ENCODE results near the gene MSI2.
"Not testable (repeated sequence)": the region's sequence is repeated elsewhere in the genome, so short reads cannot be mapped to it uniquely, and the experiment has no call there.

MSI2 gene

DNA sequence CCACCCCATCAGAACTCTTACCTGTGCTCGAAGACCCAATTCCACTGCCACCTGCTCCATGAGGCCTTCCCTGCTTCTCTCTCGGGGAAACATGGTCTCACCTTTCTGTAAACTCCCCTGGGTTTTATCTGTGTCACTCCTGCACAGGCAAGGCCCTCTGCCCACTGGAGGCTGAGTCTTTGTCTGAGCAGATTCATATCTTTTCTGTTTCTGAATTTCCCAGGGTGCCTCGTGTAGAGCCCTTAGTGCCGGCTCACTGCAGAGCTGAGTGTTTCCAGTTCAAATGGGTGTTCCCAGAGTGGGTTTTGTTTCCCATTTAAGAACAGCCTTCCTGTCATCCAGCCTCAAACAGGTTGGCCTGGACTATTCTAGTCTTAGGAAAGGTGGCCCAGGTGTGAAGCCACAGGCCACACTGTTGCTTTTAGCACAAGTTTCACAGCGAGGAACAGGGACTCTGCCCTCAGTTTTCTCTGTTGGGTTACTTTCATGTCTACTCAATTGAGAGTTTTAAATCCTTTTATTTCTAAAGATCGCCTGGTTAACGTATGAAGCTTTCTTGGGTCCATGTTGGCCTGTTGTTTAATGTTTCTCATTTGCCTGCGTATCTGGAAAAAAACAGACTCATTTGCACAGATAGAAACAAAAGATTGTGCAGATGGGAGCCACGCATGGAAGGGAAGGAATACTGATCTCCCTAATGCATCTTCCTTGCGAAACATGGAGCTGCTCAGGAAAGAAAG lies 228.7 kb downstream of the MSI2 start:
- DNase-seq (ENCODE audit: low read depth) = no peak

DNA sequence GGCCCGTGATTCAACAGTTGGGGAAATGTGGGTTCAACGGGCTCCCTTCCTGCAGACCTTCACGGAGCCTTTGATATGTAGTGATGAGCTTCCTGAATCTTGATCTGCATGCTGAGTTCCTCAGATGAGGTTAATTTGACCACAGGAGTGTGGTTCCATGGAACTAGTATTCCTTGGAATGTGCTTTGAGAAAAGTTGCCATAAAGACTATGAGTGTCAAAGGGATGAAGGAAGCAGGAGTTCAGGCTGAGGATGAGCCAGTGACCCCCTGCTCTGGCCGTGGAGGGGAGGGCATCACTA lies 229.2 kb downstream of the MSI2 start:
- no peak for DNase-seq (ENCODE audit: low read depth)

DNA sequence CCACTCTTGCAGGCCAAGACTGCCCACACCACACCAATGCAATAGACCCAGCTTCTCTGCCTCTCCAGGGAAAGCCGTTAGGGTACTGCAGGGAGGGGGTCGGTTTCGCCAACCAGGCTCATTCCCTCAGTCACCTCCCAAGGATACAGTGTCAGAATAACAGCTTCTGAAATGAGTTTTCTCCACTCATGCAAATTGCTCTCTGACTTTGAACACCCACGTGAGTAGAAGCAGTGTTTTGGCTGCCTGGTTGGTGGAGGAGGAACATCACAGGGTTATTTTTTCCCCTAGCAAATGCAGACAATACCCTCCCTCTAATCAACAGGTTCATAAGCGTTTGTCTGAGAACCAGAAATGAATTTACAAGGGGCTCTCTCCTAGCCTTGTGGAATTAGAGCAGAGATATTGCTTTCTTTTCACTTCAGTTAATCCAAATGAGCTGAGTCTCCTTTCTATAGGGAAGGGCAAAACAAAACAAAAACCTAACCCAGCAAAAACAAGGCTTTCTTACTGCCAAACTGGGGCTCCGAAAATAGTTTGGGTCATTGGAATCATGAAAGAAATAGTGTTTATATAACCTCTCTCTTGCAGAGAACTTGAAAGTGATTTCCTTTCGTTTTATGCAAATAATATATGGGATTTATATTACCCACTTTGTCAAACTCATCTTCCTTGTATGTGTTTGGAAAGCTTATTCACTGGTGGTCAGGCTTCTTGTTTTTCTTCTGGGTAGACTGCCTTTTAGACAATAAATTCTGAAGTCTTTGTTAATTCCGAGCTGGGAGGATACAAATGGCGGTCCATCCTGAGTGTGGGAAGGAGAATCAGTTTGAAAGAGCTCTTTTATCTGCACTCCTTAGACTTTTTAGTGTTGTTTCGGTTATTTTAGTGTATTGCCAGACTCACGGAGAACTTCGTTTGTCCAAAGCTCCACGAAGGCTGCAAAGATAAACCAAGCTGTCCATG lies 229.9 kb downstream of the MSI2 start:
- no peak for DNase-seq (ENCODE audit: low read depth)

DNA sequence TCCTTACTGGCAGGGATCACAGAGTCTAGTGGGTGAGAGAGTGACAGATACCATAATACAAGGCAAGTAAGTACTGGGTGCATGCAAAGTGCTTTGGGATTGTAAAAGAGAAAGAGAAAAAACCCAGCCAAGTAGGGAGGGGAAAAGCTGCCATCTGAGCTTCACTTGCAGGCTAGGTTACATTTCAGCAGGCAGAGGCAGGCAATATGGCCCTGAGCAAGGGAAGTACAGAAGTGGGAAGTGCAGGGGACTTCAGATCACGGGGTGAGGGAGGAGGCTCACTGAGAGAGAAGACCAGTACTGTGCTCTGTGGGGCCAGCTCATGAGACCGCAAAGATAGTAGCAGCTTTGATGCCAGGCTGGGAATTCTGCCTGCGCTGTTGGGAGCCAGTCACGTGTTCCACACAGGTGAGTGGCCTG lies 230.6 kb downstream of the MSI2 start:
- DNase-seq (ENCODE audit: low read depth) = no peak

DNA sequence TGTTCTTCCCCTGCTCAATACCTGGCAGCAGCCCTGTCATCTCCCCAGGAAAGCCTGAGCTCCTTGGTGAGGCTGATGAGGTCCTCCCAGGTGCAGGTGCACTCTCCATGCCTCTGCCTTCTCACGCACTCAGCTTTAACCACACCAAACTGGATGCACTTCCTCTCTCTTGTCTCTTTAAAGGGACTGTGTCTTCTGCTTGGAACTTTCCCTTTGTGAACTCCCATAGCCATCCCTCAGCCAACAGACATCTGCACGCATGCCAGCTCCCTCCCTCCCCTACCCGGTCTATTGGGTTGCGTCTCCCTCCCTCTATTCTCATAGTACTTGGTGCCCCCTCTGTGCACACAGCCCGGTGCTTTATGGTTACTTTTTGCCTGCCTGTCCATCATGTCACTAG lies 231.2 kb downstream of the MSI2 start:
- DNase-seq (ENCODE audit: low read depth) = no peak

DNA sequence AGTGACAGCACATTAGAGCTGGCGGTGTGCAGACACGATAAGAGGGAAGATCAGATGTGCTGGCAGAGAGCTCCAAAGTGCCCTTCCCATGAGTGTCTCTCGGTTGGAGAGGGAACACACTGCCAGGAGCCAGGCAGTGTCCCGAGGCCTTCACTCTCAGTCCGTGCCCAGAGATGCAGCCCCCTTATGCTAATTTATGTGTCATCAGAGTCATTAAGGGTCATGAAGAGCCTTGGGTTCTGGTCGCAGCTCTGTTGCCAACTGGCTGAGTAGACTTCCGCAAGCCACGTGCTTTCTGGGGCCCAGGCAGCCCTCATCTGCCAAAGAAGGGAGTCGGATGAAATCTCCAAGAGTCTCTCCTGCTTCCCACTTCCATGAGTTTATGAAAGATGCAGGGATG lies 232.5 kb downstream of the MSI2 start:
- DNase-seq (ENCODE audit: low read depth) = no peak

DNA sequence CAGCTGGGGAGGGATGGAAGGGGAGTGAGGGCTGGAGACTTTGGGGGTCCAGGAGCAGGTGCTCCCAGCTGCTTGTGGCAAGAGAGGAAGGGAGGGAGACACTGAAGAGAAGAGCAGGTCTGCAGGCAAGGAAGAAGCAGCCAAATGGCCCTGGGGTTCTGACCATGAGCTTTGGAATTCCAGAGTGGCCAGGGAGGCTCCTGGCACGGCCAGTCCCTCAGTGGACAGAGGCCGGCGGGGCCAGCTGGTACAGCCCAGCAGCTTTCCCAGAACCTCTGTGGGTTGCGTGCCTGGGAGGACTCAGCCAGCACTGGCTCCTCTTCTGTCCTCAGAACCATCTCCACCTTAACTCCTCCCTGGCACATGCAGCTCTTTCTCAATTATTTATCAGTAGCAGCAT lies 233.0 kb downstream of the MSI2 start:
- no peak for DNase-seq (ENCODE audit: low read depth)

DNA sequence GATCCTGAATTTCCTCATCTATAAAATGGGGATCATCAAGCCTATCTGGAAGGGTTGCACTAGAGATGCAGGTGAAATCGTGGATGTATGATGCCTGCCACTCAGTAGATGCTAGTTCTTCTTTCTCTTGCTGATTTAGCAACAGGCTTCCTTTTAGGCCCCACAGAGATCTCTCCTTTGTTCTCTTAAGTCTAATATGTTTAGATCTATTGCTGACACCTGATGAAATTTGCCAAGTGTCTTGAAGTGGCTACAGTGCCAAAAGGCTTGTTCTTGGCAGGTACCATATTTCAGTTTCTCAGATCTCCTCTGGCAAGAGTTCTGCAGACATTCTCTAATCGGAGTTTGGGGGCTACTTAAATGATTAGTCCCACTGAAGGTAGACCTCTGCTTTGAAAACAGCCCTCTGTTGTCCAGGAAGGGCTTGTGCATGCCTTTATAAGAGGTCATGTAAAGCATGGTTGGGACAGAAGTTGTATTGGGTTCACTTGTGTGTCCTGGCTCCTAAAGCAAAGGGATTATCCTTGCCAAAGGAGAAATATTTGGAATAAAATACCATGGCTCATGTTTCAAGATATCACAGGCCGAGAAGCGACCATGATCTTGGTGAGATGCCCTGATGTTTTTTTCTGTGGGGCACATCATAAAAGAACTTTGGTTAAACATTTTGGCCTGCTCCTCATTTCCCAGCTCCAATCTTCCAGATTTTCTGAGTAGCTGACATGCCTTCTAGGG lies 234.0 kb downstream of the MSI2 start:
- DNase-seq (ENCODE audit: low read depth) = no peak

DNA sequence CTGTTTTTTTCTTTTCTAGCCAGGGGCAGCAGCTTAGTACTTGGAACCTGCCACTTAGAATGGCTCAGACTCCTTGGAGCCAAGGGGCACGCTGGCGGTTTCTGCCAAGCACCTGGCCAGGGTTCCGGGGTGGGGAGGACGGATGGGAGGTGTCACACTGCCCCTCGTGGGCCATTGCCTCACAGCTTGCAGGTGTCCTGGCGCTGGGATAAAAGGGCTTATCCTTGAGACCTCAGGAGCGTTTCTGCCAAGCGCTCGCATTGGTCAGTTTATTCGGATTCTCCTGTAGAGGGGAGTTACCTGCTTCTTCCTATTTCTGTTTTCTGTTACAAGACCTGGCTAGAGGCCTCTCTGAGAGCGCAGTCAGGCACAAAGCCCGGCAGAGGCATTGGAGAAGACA lies 234.6 kb downstream of the MSI2 start:
- no peak for DNase-seq (ENCODE audit: low read depth)

DNA sequence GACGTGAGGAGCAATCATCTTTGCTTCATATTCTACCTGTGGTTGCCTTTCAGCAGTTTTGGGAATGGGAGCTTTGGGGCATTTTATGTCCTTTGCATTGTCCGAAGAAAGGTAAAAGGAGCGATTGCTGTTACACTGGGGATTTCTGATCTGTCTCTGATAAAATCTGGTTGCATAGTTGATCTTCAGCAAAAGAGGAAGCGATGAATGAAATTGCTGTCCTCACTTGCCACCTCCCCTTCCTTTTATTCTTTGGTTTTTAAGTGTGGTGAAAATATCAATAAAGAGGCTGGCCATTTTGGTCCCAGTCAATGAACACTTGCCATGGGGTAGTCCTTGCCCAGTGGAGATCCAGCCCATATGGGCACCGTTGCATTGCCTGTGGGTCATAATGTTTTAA lies 236.8 kb downstream of the MSI2 start:
- no peak for DNase-seq (ENCODE audit: low read depth)

DNA sequence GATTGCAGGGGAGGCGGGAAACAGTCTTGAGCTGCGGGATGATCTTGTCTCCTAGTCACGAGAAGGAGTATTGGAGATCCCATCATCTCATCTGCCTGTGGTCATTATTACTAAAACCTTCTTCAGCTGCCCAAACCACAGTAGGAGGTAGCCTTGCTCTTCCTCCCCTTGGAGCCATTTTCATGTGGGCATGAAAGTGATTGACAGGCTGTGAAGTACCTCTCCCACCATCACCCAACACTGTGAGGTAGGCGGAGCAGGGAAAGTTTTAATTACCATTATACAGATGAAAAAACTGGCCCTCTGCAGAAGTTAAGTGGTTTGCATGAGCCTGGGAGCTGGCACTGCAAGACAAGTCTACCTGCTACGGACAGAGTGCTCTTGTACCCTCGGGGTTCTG lies 237.3 kb downstream of the MSI2 start:
- DNase-seq (ENCODE audit: low read depth) = no peak

DNA sequence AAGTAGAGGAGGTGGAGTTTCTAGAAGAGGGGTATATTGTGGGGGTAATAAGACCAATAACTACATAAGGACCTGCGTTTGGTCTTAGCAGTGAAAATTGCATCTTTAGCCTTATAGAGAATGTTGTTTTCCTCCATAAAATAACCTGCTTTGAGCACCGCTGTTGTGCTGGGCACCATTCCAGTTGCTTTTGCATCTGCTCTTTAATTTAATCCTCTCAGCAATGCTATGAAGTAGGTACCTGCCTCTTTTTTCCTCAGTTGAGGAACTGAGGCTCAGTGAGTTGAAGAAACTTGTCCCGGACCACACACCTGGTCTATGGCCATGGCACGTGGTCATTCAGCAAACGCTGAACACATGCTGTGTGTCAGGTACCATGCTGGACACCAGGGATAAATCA lies 238.1 kb downstream of the MSI2 start:
- no peak for DNase-seq (ENCODE audit: low read depth)

DNA sequence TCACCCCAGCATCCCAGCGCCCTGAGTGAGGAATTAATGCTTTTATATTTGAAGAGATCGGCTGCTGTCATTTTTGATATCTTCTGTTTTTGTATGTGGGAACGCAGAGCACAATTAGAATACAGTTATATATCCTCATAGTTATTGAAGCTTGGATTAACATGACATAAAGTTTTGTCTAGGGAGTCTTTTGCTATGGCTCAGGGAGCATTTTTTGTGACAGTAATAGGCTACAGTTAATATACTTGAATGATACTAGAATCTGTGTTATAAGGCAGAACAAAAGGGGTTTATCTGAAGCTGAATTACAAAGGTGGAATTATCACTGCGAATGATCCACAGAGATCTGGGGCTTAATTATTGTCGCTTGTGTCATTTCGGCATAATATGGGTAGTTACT lies 239.4 kb downstream of the MSI2 start:
- no peak for DNase-seq (ENCODE audit: low read depth)

DNA sequence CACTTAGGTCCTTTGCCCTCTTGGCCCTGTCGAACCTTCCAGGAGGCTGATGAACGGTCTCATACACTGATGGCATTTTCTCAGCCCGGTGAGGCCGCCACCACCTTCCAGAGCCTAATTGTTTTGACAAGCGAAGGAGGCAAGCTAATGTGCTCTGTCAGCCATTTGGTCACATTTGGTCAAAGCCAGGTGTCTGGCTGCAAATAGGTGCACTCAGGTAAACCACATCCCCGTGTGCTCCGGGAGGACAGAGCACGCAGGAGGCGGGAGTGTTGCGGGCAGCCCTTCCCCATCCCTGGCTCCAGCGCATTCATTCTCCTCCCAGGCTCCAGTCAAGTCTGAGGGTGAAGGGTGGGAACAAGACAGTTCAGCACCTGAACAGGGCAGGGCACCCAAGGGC lies 240.1 kb downstream of the MSI2 start:
- DNase-seq (ENCODE audit: low read depth) = no peak

DNA sequence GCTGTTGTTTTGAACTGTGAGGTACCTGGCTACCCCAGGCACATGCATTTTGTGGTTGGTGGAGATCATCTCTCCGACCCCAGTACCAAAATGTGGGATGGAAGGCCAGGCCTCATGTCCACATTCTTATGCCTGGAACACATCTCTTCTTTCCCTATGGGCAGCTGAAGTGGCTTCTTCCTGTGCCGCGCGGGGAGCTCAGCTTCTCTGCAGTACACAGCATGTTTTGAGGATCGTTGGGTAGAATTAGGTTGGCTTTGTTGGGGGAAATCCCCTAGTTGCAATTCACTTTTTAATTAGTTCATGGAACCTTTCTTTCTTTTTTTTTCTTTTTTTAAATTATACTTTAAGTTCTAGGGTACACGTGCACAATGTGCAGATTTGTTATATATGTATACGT lies 242.1 kb downstream of the MSI2 start:
- no peak for DNase-seq (ENCODE audit: low read depth)

DNA sequence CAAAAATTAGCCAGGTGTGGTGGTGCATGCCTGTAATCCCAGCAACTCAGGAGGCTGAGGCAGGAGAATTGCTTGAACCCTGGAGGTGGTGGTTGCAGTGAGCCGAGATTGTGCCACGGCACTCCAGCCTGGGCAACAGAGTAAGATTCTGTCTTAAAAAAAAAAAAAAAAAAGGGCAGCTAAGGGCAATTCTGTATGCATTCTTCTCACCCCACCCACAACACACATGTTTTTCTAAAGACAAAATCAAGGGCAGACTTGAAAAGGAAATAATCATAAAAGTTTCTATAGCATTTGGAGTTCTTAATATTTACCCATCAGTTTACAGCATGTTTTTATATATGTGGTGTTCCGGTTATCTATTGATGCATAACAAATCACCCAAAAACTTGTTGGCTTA lies 242.9 kb downstream of the MSI2 start:
- DNase-seq (ENCODE audit: low read depth) = not testable (repeated sequence)

DNA sequence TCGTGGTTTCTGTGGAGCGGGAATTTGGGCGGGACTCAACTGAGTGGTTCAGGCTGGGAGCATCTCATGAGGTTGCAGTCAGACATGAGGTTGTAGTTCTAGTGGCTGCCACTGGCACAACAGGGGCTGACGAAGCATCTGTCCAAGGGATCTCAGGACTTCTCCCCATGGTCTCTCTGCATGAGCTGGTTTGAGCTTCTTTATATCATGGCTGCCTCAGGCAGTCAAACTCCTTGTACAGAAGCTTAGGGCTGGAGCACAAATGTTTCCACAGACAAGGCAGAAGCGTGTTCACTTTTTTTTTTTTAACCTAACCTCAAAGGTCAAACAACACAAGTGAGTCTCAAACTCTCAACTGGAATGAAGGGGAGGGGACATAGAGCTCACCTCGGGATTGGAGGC lies 243.3 kb downstream of the MSI2 start:
- no peak for DNase-seq (ENCODE audit: low read depth)

DNA sequence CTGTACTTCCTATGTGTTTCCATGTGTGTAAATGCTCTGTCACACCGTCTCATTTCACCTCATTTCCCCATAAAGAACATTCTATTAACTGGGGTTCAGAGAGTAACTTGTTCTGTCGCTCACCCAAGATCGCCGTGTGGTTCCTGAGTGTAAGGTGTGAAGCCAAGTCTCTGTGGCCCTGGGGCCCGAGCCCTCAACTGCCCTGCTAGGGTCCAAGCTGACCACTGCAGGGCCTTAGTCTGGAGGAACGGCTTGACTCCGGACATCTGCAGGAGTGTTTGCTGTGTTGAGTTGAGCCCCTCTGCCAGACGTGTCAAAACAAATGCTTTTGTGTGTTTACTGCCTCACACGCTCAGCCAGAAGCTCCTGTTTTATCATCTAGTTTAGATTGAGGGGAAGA lies 244.7 kb downstream of the MSI2 start:
- DNase-seq (ENCODE audit: low read depth) = no peak

DNA sequence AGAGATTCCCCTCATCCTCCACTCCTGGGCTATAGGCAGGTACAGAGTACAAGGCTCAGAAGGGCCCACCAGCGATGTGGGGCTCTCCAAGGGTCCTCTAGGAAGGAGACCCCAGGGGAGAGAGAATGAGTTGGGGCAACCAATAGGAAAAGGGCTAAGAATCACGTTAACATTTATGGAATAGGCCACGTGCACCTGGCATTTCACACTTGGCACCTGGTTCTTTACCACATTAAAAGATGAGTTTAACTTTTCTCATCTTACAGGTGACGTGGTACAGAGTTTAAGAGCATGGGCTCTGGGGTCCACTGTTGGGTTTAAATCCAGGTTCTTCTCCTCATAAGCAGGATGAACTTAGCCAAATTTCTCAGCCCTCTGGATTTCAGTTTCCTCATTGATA lies 245.7 kb downstream of the MSI2 start:
- no peak for DNase-seq (ENCODE audit: low read depth)

DNA sequence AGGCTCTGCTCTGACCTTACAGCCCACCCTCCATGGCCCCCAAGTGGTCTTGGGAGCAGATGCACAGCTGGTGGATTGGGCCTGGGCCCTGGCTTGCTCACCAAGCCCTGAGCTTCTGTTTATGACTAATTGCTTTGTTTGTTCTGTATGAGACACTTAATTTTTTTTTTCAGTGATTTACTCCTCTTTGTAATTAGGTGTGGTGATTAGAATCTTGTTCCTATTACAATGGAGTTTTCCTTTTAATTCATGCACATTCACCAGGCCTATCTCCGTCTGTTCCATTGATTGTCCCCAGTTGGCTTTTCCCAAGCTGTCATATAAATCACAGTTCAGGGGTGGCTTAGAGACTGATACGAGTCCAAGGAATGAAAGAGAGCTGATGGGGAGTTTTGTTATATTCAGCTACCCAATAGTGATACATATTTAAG lies 246.5 kb downstream of the MSI2 start:
- DNase-seq (ENCODE audit: low read depth) = no peak

DNA sequence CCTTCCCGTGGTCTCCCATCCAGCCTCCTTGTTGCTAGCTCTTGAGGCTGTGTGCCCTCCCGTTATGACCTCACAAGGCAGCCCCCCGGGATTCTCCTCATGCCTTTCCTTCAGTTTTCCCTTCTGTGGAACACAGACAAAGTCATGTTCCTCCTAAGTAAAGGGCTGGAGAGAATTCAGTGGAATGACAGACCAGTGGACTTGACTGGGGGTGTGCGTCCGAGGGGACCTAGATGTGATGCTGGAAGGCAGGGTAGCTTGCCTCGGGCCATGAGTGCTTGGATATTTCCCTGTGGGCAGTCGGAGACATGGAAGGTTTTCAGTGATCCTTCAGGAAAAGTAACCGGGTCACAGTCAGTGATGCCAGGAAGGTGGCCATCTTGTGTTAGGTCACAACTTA lies 247.9 kb downstream of the MSI2 start:
- DNase-seq (ENCODE audit: low read depth) = no peak

DNA sequence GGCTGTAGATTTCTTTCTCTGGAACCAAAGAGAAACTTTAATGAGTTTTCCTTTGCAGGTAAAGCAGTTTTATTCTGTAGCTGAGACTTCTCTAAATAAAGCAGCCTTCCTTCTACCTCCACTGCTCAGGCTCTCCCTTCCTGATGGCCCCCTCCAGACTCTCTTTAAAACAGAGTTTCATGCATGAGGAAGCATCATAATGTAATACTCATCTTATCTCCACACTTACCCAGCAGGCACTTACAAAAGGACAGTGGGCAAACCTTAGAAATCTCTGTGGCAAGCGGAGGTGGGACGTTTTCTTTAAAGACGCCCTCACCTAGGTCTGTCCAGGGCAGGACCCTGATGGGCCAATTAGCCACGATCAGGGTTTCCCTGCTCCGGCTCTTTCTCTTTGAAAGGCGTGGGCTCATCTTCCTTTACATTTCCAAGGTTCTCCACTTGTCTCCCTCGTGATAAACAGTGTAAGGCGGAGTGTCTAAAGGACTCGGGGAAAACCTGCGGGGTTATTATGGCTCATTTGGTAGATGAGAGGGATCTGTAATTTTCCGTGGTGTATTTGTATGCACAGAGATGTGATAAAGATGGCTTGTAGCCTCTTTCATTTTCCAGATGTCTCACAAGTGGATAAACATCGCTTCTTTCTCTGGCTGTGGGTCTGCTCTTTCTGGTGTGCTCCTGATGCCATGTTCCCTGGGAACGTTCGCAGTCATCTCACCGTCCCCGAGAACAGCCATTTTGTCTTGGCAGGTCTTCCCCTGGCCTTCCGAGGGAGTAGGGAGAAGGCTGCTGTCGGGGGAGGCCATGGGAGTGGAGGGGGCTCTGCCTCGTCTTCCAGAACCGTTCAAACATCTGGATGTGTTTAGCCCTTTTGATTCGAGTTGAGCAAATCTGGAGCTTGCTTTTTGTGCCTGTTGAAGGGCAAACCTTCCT lies 249.8 kb downstream of the MSI2 start:
- DNase-seq (ENCODE audit: low read depth) = no peak

Data from activated T-helper 1 cell treated with Interleukin-2 at 50 U/mL for 16 hours (primary cell).